ENCODE data around the gene SERHL2. TPM values are rescaled to one million over a fixed set of nuclear protein-coding genes. Genes with fewer than 3 reads are reported as not detected.

SERHL2 gene
- total RNA-seq, 1 experiment from 2014 or later, result 0.61 TPM

- Mint-ChIP-seq H3K4me1 (ENCODE audit: low read depth, unreplicated experiment) (peaks cover 8% of the 10 kb centered on the region), H3K9me3 (ENCODE audit: unreplicated experiment) (no peaks in the 10 kb centered on the region), H3K4me3 (ENCODE audit: unreplicated experiment) (no peak overlapping the region), H3K27me3 (ENCODE audit: insufficient read depth, unreplicated experiment) (no peaks in the 10 kb centered on the region), H3K36me3 (ENCODE audit: insufficient read depth, unreplicated experiment) (peaks cover 80% of the 10 kb centered on the region), H3K27ac (ENCODE audit: unreplicated experiment) (no peak overlapping the region)
- no peak overlapping the region for H3K4me3 ChIP-seq (ENCODE audit: low read depth, low read length)
- H3K27me3 ChIP-seq (replicated peaks; ENCODE audit: control insufficient read depth, insufficient read depth, low read length), result no peaks in the 10 kb centered on the region
- peaks cover 2% of the 10 kb centered on the region for H3K36me3 ChIP-seq (ENCODE audit: control insufficient read depth, insufficient read depth, low read length)
- H3K9me3 ChIP-seq, result no peaks in the 10 kb centered on the region
- no peak for DNase-seq
- ChIA-PET CTCF (no interaction called here), POLR2A (no interaction called here)
- peaks cover 3% of the 10 kb centered on the region; the same call in 1 of the 2 replicates for H3K4me1 ChIP-seq
- intact Hi-C loops (cut with micrococcal nuclease; ENCODE audit: unreplicated experiment), result no loop called here
- no peak for TF ChIP-seq CTCF (IDR thresholded peaks at IDR 0.05; ENCODE audit: insufficient read depth in 1 of 2, low read depth in 1 of 2, low read length in 1 of 2, severe bottlenecking in 1 of 2, unreplicated experiment in 1 of 2)
- no TSS peak for BruUV-seq (replicated peaks)
Measured at GRCh38 chr22:42608136-42608822, 54.5 kb downstream of the SERHL2 start.

GRCh38 chr22:42608823-42609361, 55.1 kb downstream of the SERHL2 start:
- H3K4me3 ChIP-seq (ENCODE audit: low read depth, low read length), result no peak overlapping the region
- H3K36me3 ChIP-seq (ENCODE audit: control insufficient read depth, insufficient read depth, low read length), result peaks cover 2% of the 10 kb centered on the region
- Mint-ChIP-seq H3K27ac (ENCODE audit: unreplicated experiment) (no peak overlapping the region), H3K4me3 (ENCODE audit: unreplicated experiment) (no peak overlapping the region), H3K4me1 (ENCODE audit: low read depth, unreplicated experiment) (peaks cover 8% of the 10 kb centered on the region), H3K9me3 (ENCODE audit: unreplicated experiment) (no peaks in the 10 kb centered on the region), H3K36me3 (ENCODE audit: insufficient read depth, unreplicated experiment) (peaks cover 80% of the 10 kb centered on the region), H3K27me3 (ENCODE audit: insufficient read depth, unreplicated experiment) (no peaks in the 10 kb centered on the region)
- DNase-seq, result no peak
- CTCF ChIA-PET, result no interaction called here
- no TSS peak for BruUV-seq (replicated peaks)
- H3K4me1 ChIP-seq, result peaks cover 5% of the 10 kb centered on the region; the same call in 1 of the 2 replicates
- no peak for TF ChIP-seq CTCF (IDR thresholded peaks at IDR 0.05; ENCODE audit: insufficient read depth in 1 of 2, low read depth in 1 of 2, low read length in 1 of 2, severe bottlenecking in 1 of 2, unreplicated experiment in 1 of 2)
- intact Hi-C loops (cut with micrococcal nuclease; ENCODE audit: unreplicated experiment), result no loop called here
- POLR2A ChIA-PET, result no interaction called here
- H3K27me3 ChIP-seq (replicated peaks; ENCODE audit: control insufficient read depth, insufficient read depth, low read length), result no peaks in the 10 kb centered on the region
- no peaks in the 10 kb centered on the region for H3K9me3 ChIP-seq

GRCh38 chr22:42610186-42610585, 56.4 kb downstream of the SERHL2 start:
- Histone ChIP-seq H3K4me1 (peaks cover 5% of the 10 kb centered on the region; the same call in 1 of the 2 replicates), H3K9me3 (no peaks in the 10 kb centered on the region), H3K27me3 (replicated peaks; ENCODE audit: control insufficient read depth, insufficient read depth, low read length) (no peaks in the 10 kb centered on the region), H3K4me3 (ENCODE audit: low read depth, low read length) (no peak overlapping the region), H3K36me3 (ENCODE audit: control insufficient read depth, insufficient read depth, low read length) (peaks cover 2% of the 10 kb centered on the region)
- Mint-ChIP-seq H3K36me3 (ENCODE audit: insufficient read depth, unreplicated experiment) (peaks cover 81% of the 10 kb centered on the region), H3K4me1 (ENCODE audit: low read depth, unreplicated experiment) (peaks cover 8% of the 10 kb centered on the region), H3K27me3 (ENCODE audit: insufficient read depth, unreplicated experiment) (no peaks in the 10 kb centered on the region), H3K27ac (ENCODE audit: unreplicated experiment) (no peak overlapping the region), H3K9me3 (ENCODE audit: unreplicated experiment) (no peaks in the 10 kb centered on the region), H3K4me3 (ENCODE audit: unreplicated experiment) (no peak overlapping the region)
- DNase-seq, result no peak
- ChIA-PET CTCF (no interaction called here), POLR2A (no interaction called here)
- no peak for TF ChIP-seq CTCF (IDR thresholded peaks at IDR 0.05; ENCODE audit: insufficient read depth in 1 of 2, low read depth in 1 of 2, low read length in 1 of 2, severe bottlenecking in 1 of 2, unreplicated experiment in 1 of 2)
- no TSS peak for BruUV-seq (replicated peaks)
- intact Hi-C loops (cut with micrococcal nuclease; ENCODE audit: unreplicated experiment), result loop anchor here (10.0 kb wide), 1 partner anchor 535 kb away; the partner anchor contains the start of genes NAGA, PHETA2 and SMDT1
